ENCODE measurements around the gene CYLD.

Gene CYLD

DNA sequence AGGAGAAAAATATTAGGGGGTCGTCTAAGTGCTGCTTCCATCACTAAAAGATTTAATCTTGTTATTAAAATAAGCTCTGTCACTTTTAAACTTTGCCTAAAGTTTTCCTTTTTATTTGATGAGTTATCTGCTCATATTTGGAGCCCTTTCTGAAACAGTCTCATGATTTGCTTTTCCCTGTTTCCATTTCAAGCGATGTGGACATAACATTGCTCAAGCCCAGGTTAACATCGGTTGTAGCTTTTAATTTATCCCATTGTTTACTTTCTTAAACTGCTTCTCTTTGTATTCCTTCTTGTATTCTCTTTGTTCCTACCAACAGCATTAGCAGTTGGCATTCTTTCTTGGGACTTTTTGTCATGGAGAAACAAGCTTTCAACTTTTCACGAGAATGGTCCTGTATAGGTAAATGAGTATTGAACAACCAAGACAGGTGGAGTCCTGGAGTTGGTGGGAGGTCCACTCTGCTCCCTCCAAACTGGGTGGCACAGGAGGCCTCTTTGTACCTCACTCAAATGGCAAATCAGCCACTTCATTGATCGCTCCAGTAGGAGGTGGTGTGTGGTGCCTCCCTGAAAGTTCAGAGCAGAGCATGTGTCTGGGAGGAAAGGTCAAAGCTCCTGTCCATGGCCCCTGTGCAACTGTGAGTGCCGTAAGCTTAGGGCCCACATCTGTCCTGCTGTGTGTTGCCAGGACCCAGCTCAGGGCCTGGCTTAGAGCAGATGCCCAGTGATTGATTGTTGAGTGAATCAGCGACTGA is 107.0 kb downstream of the CYLD start:
- no peak for DNase-seq

Measured in DMS79 (cell line).